Sigmoid colon (tissue), 7 donors: ENCODE measurements around the gene BCAT1. TPM values are rescaled to one million over a fixed set of nuclear protein-coding genes. Genes with fewer than 3 reads are reported as not detected.

Experiments
- DNase-seq: peaks from one replicate; pipeline ENCODE4 v3.0.0-alpha.2; 2019
- H3K27ac ChIP-seq, 4 donors: fragments of 200-600 bp; sonication (generic); one replicate each; pipeline ENCODE4 v1.5.1; 2016 to 2019; ENCODE audit warnings: mild to moderate bottlenecking in 1 of 4
- H3K27me3 ChIP-seq, 3 donors: fragments of 200-600 bp; sonication (generic); one replicate each; pipeline ENCODE4 v1.5.1; 2019; ENCODE audit warnings: mild to moderate bottlenecking in 1 of 3
- H3K36me3 ChIP-seq, 4 donors: fragments of 200-600 bp; sonication (generic); one replicate each; pipeline ENCODE4 v1.5.1; 2016 to 2019
- H3K4me1 ChIP-seq, 4 donors: fragments of 200-600 bp; sonication (generic); one replicate each; pipeline ENCODE4 v1.5.1; 2017 to 2019
- H3K4me3 ChIP-seq, 4 donors: fragments of 200-600 bp; sonication (generic); one replicate each; pipeline ENCODE4 v1.5.1; 2017 to 2019; ENCODE audit warnings: mild to moderate bottlenecking in 2 of 4, moderate library complexity in 1 of 4
- H3K9me3 ChIP-seq, 4 donors: fragments of 200-600 bp in 3 of 4; sonication (generic) in 3 of 4; one replicate each; pipeline versions ENCODE4 v1.5.1 to v1.6.1; 2013 to 2019
- CTCF ChIP-seq, 4 experiments: fragments of 450-650 bp in 3 of 4; fragments of 200-600 bp in 1 of 4; IDR thresholded peaks; one replicate each; pipeline ENCODE4 v1.5.1; 2016 to 2019; ENCODE audit warnings: antibody characterized with exemption in 4 of 4, mild to moderate bottlenecking in 3 of 4, moderate library complexity in 2 of 4
- EP300 ChIP-seq, 4 donors: sonication (generic); formaldehyde crosslinking; IDR thresholded peaks; one replicate each; pipeline ENCODE4 v1.6.1; 2017; ENCODE audit warnings: antibody characterized with exemption in 4 of 4
- POLR2A ChIP-seq, 2 donors: fragments of 450-650 bp; IDR thresholded peaks; one replicate each; pipeline ENCODE4 v1.6.1; 2016; ENCODE audit warnings: antibody characterized with exemption in 2 of 2, mild to moderate bottlenecking in 2 of 2, moderate library complexity in 2 of 2
- POLR2AphosphoS5 ChIP-seq, 4 donors: sonication (generic); formaldehyde crosslinking; IDR thresholded peaks; one replicate each; pipeline ENCODE4 v1.6.1; 2017; ENCODE audit warnings: antibody characterized with exemption in 4 of 4
- WGBS, 2 donors: extraction: QIAGEN DNeasy Blood & Tissue Kit; methylation state at CpG; one replicate each; pipeline ENCODE4 v1.1.7; 2013; 5-methylcytosine and 5-hydroxymethylcytosine counted together
- intact Hi-C: fragments of 100-400 bp; cut with DNase I; formaldehyde crosslinking; loops from one replicate; pipeline ENCODE4 v1.15.1; 2023
- polyA plus RNA-seq, 3 donors: library from polyadenylated mRNA; stranded (reverse); fragments of 200-250 nt; gene quantifications; one replicate each; pipeline ENCODE4 v1.2.3, GENCODE V29; 2013
- total RNA-seq, 4 donors: library from RNA; depleted of rRNA; stranded (reverse); fragments of >200 nt; gene quantifications; one replicate each; pipeline ENCODE4 v1.1.0, GENCODE V29; 2016
- donor health status: healthy with polysubstance abuse.
- donor health status: Bipolar disorder and iron deficiency.
- donor health status: healthy.

Gene BCAT1
- total and polyA plus RNA-seq, 7 donors, result 2.1 to 20.3 (median 12.0) TPM

- Histone ChIP-seq H3K27ac (no peak overlapping the region), H3K27me3 (no peaks in the 10 kb centered on the region), H3K4me1 (no peaks in the 10 kb centered on the region), H3K9me3 (no peaks in the 10 kb centered on the region), H3K4me3 (no peak overlapping the region), H3K36me3 (no peaks in the 10 kb centered on the region)
- intact Hi-C loops, result no loop called here
- no peak for TF ChIP-seq POLR2A (IDR thresholded peaks at IDR 0.05)
- no peak for TF ChIP-seq CTCF (IDR thresholded peaks at IDR 0.05)
- no peak for TF ChIP-seq EP300 (IDR thresholded peaks at IDR 0.05)
- TF ChIP-seq POLR2AphosphoS5 (IDR thresholded peaks at IDR 0.05), result no peak
- WGBS, 2 donors, result 82 to 91% methylated on average over 3 of the region's 3 CpGs
- no peak for DNase-seq
These were observed 92.4 kb downstream of the BCAT1 start for GRCh38 chr12:24856541-24856940.

DNA sequence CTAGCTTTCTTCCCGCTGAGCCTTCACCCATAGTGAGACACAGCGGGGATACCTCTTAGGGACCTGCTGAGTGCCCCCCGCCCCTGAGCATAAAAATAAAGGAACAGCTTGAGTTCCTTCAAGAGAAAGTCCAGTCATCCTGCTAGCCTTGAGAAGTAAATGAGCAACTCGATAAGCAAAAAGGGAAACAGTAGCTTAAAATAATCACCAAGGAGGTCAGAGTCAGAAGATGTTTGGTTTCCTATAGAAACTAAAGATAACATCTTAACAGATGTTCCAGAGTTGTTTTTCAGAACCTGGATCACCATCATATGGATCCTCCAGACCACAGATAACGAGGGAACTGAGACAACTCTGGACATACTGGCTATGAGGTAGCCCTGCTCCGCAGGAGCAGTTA lies 94.0 kb downstream of the BCAT1 start:
- no peak for DNase-seq
- Histone ChIP-seq H3K4me3 (no peak overlapping the region), H3K27ac (no peak overlapping the region), H3K27me3 (no peaks in the 10 kb centered on the region), H3K4me1 (no peaks in the 10 kb centered on the region), H3K9me3 (no peaks in the 10 kb centered on the region), H3K36me3 (no peaks in the 10 kb centered on the region)
- WGBS, 2 donors, result 56 to 66% methylated on average over 6 of the region's 6 CpGs
- TF ChIP-seq POLR2A (IDR thresholded peaks at IDR 0.05) (no peak), POLR2AphosphoS5 (IDR thresholded peaks at IDR 0.05) (no peak), CTCF (IDR thresholded peaks at IDR 0.05) (no peak), EP300 (IDR thresholded peaks at IDR 0.05) (no peak)
- intact Hi-C loops, result no loop called here

GRCh38 chr12:24854017-24854416 lies 94.9 kb downstream of the BCAT1 start:
- intact Hi-C loops, result no loop called here
- no peak for DNase-seq
- H3K36me3 ChIP-seq, result no peaks in the 10 kb centered on the region
- H3K9me3 ChIP-seq, result no peaks in the 10 kb centered on the region
- WGBS, 2 donors, result 75 to 76% methylated on average over 1 of the region's 1 CpG
- no peak overlapping the region for H3K27ac ChIP-seq
- no peaks in the 10 kb centered on the region for H3K27me3 ChIP-seq
- no peaks in the 10 kb centered on the region for H3K4me1 ChIP-seq
- H3K4me3 ChIP-seq, result no peak overlapping the region
- TF ChIP-seq EP300 (IDR thresholded peaks at IDR 0.05) (no peak), POLR2AphosphoS5 (IDR thresholded peaks at IDR 0.05) (no peak), CTCF (IDR thresholded peaks at IDR 0.05) (no peak), POLR2A (IDR thresholded peaks at IDR 0.05) (no peak)

GRCh38 chr12:24853588-24853987 lies 95.3 kb downstream of the BCAT1 start:
- TF ChIP-seq CTCF (IDR thresholded peaks at IDR 0.05), result no peak
- TF ChIP-seq EP300 (IDR thresholded peaks at IDR 0.05), result no peak
- TF ChIP-seq POLR2AphosphoS5 (IDR thresholded peaks at IDR 0.05), result no peak
- no peak for TF ChIP-seq POLR2A (IDR thresholded peaks at IDR 0.05)
- no peaks in the 10 kb centered on the region for H3K9me3 ChIP-seq
- no peaks in the 10 kb centered on the region for H3K27me3 ChIP-seq
- H3K4me3 ChIP-seq, result no peak overlapping the region
- H3K27ac ChIP-seq, result no peak overlapping the region
- DNase-seq, result no peak
- H3K36me3 ChIP-seq, result no peaks in the 10 kb centered on the region
- WGBS, 2 donors, result 44 to 65% methylated on average over 2 of the region's 2 CpGs
- intact Hi-C loops, result no loop called here
- no peaks in the 10 kb centered on the region for H3K4me1 ChIP-seq

- Histone ChIP-seq H3K9me3 (no peaks in the 10 kb centered on the region), H3K4me3 (no peak overlapping the region), H3K27me3 (no peaks in the 10 kb centered on the region), H3K4me1 (no peaks in the 10 kb centered on the region), H3K27ac (no peak overlapping the region), H3K36me3 (no peaks in the 10 kb centered on the region)
- intact Hi-C loops, result no loop called here
- 97 to 98% methylated on average over 2 of the region's 2 CpGs for WGBS, 2 donors
- no peak for DNase-seq
- TF ChIP-seq CTCF (IDR thresholded peaks at IDR 0.05), result no peak
- no peak for TF ChIP-seq EP300 (IDR thresholded peaks at IDR 0.05)
- TF ChIP-seq POLR2AphosphoS5 (IDR thresholded peaks at IDR 0.05), result no peak
These were observed 95.8 kb downstream of the BCAT1 start for GRCh38 chr12:24853094-24853493.
